Fibroblast of gingiva (primary cell): ENCODE measurements around the gene NRG2.

ENCODE experiments used
- DNase-seq: peaks from one replicate; pipeline ENCODE4 v3.0.0-alpha.2; 2011; ENCODE audit warnings: low read depth

The NRG2 gene

DNA sequence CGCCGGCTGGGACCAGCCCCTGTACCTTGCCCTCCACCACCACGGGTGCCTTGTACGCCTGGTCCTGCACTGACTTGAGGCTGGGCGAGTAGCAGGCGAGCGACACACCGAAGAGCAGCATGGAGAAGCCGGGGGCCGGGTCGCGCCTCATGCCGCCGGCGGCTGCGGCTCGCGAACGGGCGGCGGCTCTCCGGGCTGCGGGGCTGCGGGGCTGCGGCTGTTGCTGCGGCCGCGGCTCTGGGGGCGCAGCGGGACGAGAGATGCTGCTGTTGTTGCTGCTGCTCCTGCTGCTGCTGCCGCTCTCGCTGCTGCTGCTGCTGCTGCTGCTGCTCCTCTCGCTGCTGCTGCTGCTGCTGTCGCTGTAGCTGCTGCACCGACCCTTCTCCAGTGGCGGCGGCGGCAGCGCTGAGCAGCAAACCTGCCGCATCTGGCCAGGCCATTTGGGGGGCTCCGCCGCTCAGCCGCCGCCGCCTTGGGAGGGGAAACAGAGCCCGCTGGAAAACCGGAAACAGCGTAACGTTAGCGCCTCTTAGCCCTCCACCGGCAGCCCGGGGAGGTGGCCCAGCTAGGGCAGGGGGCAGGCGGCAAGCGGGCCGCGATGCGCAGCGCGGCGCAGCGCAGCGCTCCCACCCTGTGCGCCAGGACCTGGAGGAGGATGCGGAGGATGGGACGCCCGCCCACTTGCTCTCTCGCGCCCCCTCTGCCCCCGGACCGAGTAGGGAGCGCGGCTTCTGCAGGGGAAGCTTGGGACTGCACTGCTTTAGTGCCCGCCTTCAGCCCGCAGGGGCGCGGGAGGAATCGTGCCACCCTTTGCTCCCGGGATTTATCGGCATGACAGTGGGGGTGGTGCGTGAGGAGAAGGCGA, at the start of gene NRG2:
NRG2 (minus strand) TSS at position 657 of the 865 bp plus-strand sequence.
- peak; percentile 65 for DNase-seq

DNA sequence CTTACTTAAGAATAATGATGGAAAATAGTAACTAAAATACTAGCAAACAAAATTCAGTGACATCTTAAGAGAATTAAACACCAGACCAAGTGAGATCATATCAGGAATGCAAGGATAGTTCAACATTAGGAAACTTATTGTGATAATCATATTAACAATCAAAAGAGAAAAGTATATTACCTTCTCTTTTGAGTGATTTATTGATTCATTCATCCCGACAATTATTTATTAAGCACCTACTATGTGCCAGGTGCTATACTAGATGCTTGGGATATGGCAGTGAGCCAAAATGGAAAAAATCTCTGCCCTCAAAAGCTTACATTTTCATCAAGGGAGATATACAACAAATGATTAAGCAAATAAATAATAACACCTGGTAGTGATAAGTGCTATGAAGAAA, 47.2 kb upstream of the NRG2 start:
- DNase-seq: no peak

DNA sequence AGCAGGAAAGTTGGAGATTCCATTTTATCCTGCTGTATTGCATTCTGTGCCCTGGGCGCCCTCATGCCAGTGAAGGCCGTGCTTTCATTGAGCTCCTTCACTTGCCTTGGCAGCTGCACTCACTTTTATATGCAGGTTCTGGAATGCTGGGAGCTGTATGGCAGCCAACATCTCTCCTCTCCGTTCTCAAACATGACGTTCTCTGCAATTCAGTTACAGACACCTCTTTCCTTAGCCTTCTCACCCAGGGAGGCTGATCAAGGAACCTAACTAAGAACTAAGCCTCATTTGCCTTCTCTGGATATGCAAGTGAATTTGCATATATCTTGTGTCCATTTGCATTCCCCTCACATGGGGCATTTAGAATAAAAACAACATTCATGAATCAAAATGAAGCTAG, 41.4 kb upstream of the NRG2 start:
- no peak for DNase-seq

DNA sequence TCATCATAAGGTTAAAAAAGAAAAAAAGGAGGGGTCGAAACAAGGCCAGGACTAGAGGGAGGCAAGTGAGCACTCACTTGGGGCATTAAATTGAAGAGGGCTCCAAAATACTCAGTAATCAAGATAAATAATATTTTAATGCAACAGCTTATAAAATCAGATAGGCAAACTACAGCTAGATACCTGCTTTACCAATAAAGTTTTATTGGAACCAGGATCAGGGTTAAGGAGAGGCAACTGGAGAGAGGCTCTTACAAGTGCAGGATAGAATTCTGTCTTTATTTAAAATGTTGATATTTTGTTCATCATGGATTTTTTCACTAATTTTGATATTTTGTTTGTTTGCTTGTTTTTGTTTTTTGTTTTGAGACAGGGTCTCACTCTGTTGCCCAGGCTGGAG, 40.6 kb upstream of the NRG2 start:
- no peak for DNase-seq

DNA sequence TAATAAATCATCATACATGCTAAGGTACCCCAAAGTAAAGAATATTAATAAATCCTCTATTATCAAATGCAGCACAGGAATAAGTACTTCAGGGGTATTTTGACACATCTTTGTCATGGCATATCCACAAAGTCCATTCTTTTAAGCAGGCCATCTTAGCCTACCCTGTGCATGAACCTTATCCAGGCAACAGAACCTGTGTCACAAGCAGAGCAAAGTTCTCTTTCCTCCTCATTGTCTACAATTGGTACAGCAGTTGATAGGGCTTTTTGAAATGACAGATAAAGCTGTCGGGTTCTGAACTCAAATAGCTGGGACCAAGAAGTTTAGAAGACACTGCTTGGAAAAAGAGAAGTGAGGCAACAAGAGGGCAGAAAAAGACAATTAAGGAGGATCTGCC, 40.0 kb upstream of the NRG2 start:
- no peak for DNase-seq

DNA sequence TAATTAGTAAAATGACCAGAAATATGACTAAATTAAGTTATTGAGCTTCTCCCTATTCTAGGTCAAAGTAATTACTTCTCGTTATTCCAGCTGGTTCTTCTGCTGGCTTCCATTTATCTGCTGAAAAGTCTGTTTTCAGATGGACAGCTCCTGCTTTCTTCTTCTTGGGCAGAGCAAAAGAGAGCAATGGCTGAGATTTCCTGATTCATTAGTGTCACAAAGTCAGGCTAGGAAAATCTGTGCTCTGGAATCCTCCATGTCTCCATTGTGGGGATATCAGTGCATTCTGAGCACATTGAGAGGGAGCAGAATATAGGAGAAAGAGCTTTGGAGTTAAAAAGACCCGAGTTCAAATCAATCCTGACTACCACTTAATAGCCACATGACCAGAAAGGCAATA, 33.7 kb upstream of the NRG2 start:
- no peak for DNase-seq

DNA sequence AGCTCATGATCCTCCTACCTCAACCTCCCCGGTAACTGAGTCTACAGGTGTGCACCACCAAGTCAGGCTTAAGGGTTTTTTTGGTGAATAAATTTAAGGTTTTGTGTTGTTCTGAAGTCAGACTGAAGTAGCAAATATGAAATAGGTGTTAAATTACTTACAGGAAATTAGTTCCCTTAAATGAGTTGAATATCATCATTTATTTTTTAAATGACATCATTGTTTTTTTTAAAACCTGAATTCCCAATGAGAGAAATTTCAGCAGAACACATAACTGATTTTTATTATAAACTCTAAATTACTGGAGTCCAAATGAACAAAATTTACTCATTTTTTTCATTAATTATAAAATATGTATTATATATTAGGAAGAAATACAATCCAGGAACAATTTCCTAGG, 33.0 kb upstream of the NRG2 start:
- DNase-seq: no peak

DNA sequence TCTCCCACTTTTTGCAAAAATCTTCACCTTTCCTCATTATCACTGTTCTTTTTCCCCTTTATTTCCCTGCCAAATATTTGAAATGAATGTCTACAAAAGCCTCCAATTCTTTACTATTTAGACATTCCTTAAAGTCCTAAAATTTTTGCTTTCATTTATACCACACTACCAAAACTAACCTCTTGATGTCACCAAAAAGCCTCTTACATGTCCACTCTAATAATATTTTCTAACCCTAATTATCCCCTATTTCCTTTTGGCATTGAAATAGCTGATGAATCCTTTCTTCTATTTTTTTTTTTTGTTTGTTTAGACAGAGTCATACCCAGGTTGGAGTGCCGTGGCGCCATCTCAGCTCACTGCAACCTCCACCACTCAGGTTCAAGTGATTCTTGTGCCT, 32.3 kb upstream of the NRG2 start:
- peak; percentile 18 for DNase-seq

DNA sequence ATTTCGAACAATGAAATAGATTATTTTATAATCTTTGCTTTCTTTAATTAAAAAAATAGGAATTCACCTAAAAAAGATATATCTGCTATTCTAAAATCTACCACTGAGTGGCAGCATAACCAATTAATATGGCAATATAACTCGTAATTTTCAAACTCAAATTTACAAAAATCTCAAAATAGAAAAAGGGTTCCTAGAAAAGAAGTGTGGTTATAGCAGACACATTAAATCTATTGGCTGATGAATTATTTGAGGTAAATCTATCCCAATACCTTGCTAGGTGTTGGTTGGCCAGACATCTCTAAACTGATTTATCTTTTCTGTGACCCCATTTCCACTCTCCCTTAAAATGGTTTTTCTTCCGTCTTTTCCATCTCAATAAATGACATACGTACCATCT, 30.2 kb upstream of the NRG2 start:
- DNase-seq: no peak

DNA sequence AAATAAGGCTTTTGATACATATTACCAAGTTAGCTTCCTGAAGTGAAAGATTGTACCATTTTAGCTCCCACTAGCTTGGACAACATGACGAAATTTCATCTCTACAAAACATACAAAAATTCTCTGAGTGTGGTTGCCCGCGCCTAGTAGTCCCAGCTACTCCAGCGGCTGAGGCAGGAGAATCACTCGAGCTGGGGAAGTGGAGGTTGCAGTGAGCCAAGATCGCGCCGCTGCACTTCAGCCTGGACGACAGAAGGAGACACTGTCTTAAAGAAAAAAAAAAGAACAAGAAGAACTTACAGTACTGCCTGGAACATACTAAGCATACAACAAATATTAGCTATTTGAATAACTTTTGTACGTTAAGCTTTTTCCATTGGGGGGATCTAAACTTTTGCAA, 29.7 kb upstream of the NRG2 start:
- no peak for DNase-seq

DNA sequence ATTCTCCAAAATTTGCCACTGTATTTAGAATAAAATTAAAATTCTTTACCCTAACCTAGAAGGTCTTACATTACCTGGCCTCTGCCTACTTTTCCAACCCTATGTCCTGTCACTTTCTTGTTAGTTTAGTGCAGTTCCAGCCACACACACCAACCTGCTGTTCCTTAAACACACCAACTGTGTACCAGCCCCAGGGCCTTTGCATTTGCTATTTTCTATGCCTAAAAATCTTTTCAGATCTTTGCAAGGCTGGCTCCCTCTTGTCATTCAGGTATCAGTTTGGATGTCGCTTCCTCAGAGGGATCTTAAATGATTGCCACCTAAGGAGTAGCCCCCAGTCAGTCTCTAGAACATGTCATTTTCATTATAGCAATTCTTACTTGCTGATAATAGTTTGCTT, 17.7 kb upstream of the NRG2 start:
- DNase-seq: no peak

DNA sequence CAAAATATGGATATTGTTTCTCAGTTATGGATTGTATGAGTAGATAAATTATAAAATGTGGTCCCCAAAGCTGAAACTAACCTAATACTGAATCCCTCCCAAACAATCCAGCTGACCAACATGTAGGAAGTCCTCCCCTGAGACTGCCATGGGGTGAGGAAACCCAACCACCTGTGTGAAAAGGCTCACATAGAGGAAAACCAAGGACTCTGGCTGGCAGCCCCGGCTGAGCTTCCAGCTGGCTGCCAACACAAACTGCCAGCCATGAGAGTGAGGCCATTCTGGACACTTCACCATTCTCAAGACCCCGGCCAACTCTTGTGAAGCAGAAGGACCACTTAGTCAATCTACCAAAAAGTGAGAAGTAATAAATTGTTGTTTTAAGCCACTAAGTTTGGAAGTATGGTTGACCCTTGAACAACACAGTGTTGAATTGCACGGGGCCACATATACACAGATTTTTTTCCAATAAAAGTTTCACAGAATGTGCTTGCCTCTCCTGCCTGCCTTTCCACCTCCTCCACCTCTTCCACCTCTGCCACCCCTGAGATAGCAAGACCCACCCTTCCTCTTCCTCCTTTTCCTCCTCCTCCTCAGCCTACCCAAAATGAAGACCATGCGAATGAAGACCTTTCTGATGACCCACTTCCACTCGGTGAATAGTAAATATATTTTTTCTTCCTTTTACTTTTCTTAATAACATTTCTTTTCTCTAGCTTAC, 15.3 kb upstream of the NRG2 start:
- DNase-seq: no peak

DNA sequence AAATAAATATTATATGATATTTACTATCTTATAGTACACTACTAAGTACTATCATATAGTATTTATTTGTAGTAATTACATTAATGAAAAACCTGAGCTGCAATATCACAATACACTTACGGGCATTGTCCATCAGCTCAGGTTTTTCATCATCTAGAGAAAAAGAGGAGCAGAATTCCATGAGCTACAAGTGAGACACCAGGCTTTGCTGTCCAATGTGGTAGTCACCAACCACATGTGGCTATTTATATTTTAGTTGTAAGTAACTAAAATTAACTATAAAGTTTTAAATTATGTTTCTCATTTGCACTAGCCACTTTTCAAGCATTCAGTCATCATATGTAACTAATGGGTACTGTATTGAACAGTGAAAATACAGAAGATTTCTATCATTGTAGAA, 13.8 kb upstream of the NRG2 start:
- no peak for DNase-seq

DNA sequence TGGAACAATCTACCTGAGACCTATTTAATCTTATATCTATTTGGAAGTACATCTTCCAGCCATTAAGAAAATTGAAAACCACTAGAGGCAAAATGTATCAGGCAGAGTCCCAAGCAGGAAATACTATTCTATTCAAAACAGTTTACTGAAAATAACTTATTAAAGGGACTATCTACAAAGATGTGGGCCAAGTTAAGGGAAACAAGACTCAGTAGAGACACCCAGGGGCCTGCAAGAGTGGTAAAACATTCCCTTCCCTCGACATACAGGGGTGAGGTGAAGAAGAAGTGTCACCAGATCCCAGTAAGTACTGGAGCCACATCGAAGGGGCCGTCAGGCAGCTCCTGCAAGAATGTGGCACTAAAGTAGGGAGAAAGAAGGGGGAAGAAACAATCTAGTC, 12.1 kb upstream of the NRG2 start:
- DNase-seq: no peak

DNA sequence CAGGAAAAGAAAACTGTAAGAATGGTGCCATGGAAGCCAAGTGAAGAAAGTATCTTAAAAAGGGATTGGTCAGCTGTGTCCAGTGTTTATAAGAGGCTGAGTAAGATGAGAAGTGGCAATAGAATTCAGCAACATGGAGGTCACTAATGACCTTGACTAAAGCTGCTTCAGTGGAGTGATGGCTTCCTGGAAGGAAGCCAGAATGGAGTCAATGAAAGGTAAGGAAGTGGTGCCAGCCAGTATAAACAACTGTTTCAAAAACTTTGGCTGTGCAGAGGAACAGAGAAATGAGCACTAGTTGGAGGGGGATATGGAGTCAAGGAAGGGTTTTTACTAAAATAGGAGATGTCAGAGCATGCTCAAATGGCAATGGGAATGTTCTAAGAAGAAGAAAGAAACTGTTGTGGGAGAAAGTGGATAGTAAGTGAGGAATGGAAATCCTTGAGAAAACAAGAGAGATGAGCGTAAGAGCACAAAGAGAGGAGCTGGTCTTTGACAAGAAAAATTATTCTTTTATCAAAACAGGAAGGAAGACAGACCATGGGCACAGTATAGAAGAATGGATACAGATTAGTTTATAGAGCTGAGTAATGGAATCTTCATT, 11.1 kb upstream of the NRG2 start:
- no peak for DNase-seq

DNA sequence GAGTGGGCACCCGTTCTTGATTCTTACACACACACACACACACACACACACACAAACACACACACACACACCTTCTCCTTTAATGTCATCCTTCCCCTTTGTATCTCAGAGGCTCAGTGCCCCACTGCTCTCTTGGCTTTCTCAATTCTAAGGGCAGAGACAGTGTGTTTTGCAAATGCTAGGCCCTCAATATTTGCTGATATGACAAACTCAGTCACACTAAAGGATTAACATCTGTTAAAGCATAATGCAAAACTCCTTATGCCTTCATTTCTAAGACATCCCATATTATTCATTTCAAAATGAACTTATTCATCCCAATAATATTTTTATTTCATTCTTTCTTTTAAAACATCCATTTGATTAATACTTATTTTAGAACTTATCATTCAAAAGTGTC, 8.9 kb upstream of the NRG2 start:
- DNase-seq: no peak

DNA sequence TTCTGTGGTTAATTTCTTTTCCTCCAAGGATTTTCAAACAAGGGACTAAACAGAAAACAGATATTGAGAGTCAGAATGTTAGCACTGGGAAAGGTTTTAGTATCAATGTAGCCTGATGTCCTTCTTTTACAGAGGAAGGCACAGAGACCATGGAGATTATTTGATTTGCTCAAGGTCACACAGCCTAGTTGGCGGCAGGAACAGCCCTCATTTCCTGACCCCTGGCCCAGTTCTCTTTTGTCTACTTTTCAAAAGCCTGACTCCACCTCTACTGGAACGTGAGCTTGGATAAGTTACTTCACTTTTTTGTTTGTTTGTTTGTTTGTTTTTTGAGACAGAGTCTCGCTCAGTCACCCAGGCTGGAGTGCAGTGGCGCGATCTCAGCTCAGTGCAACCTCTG, 6.6 kb upstream of the NRG2 start:
- no peak for DNase-seq

DNA sequence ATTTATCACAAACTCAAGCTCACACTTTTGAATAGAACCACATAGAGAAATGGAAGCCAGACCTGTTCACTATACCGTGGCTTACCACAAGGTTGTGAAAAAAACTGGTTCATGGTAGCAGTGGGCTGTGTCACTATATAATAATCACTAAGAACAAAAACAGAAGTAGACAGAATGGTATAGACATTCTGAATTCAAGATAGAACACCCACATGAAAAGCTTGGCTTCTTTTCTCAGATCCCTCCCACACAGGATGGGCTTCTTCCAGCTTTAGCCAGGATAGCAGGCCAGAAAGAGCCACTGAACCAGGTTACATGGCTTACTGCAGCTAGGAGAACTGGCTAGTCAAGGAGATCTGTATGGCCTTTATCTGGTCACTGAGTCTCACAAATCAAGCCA, 6.1 kb upstream of the NRG2 start:
- DNase-seq: no peak

DNA sequence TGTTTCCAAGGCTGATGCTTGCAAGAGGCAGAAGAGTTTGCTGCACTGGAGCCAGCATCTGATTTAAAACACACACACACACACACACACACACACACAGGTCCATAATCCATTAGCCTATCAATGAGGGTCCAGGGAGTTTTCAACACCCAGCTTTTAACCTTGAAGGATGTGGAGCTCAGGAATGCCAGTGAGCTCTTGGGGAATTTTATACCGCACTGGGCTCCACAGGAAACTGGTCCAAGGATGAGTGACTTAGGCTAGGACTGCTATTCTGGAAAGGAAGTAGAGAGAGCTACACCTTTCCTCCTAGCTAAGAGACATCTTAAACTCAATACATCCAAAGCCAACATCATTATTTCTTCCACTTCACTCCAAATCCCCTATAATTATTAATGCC, 942 bp upstream of the NRG2 start:
- no peak for DNase-seq

DNA sequence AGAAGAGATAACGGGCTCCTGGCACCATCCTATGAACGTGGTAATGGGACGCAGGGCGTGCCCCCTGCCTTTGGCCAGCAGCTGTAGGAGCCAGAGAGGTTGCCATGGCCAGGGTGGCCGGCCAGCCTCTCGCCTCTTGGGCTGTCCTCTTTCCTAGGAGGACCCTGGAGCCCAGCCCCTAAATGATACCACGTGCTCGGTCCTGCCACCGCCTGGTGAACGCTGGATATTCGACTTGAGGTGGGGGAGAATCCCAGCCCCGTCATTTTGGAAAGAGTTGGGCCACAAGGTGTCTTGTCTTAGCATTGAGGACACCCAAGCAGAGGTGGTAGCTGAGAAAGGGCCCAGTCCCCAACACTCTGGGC, 391 bp upstream of the NRG2 start:
- no peak for DNase-seq

DNA sequence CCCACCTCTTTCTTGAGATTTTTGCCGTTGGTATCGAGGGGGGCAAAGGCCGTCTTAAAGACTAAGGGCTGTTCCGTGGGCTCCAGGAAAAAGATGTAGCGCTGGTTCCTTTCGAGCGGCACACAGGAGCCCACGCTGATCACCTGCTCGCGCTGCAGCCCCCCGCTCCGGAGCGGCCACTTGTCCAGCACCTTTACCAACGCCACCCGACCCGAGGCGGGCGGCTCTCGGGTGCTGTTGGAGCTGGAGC, 781 bp downstream of the NRG2 start:
- no peak for DNase-seq

DNA sequence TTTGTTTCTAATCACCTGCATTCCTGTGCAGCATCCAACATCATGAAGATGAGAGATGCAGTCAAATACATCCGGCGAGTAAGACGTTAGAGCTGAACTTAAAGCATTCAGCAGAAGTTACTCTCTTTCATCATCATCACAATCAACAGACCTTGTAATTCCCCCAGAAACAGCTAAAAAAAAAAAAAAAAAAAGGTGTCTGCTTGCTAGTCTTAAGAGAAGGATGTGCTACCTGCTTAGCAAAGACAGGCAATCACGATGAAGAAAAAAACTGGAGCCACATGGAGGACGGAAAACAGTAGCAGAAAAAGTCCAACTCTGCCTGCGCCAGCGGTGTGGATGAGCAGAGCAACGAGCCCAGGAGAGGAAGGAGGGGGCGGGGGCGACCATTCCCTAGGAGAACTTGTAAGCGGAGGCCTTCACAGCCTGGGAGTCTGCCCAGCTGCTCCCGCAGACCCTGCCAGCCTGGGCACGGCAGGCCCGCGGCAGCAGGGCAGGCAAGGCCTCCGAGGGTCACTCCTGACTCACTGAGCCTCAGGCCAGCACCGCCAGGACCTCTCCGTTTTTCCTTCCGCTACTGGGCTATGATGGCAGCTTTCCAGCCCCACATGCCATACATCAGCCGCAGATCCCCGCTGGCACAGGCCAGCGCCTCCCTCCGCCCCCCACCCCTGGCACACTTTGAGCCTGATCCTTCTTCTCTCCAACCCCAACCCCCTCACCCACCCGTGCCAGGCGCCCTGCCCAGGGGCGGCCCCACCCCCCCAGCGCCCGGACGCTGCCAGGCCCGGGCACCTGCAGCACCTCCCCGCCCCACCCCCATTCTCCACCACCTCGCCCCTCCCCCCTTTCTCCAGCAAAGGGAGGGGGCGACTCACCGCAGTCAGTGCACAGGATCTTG, 1.4 kb downstream of the NRG2 start:
- DNase-seq: peak; percentile 77

DNA sequence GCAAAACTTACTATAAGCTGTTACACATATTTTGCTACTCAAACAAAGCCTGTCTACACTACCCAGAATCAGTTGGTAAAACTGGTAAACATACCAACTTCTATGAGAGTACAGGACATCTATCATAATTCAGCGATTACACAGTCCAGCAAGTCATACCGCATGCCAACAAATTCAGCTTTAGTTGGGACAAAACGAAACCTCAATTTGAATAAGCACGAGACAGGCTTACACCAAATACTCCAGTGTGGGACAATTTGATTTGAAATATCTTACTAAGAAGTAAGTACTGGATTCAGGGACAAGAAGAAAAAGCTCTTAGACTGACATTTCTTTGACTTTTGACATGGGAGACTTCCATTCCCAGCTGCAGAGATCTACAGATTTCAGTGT, 2.0 kb downstream of the NRG2 start:
- DNase-seq: peak; percentile 32
